SW 1271 (cell line): Measurements from ENCODE around the gene EDIL3.
A peak's percentile ranks its signal among the peaks of the same experiment; 100 is the strongest.

Experiments
- DNase-seq, 2 experiments: peaks; one replicate each; lab custom pipeline; 2025; lab: John Stamatoyannopoulos, UW

EDIL3 gene

GRCh38 chr5:84259283-84260045, 125.2 kb downstream of the EDIL3 start:
- DNase-seq = no peak

- DNase-seq = no peak
Measured at GRCh38 chr5:84257061-84257460, 127.6 kb downstream of the EDIL3 start.

- peak in 1 of 2 experiments; percentile 37 for DNase-seq
Measured at GRCh38 chr5:84255315-84255714, 129.4 kb downstream of the EDIL3 start.

GRCh38 chr5:84253946-84254345, 130.7 kb downstream of the EDIL3 start:
- DNase-seq = no peak

GRCh38 chr5:84251503-84251902, 133.2 kb downstream of the EDIL3 start:
- no peak for DNase-seq

- DNase-seq = peak in 1 of 2 experiments; percentile 48
Measured at GRCh38 chr5:84249918-84250630, 134.6 kb downstream of the EDIL3 start.

- DNase-seq = no peak
Measured at GRCh38 chr5:84248013-84248412, 136.7 kb downstream of the EDIL3 start.

GRCh38 chr5:84242286-84242685, 142.4 kb downstream of the EDIL3 start:
- no peak for DNase-seq

GRCh38 chr5:84239494-84239893, 145.2 kb downstream of the EDIL3 start:
- DNase-seq = peak in 1 of 2 experiments; percentile 23

- DNase-seq = no peak
Measured at GRCh38 chr5:84237126-84237525, 147.6 kb downstream of the EDIL3 start.

- DNase-seq = no peak
Measured at GRCh38 chr5:84231433-84231832, 153.2 kb downstream of the EDIL3 start.

- DNase-seq = no peak
Measured at GRCh38 chr5:84229045-84229444, 155.6 kb downstream of the EDIL3 start.

GRCh38 chr5:84228266-84228665, 156.4 kb downstream of the EDIL3 start:
- DNase-seq = no peak

GRCh38 chr5:84227236-84227635, 157.4 kb downstream of the EDIL3 start:
- DNase-seq = no peak

GRCh38 chr5:84218546-84218945, 166.1 kb downstream of the EDIL3 start:
- no peak for DNase-seq

- no peak for DNase-seq
Measured at GRCh38 chr5:84215521-84215920, 169.2 kb downstream of the EDIL3 start.

GRCh38 chr5:84213861-84214260, 170.8 kb downstream of the EDIL3 start:
- DNase-seq = no peak

GRCh38 chr5:84213212-84213611, 171.5 kb downstream of the EDIL3 start:
- no peak for DNase-seq

GRCh38 chr5:84204772-84205171, 179.9 kb downstream of the EDIL3 start:
- DNase-seq = no peak

- DNase-seq = no peak
Measured at GRCh38 chr5:84202136-84202535, 182.5 kb downstream of the EDIL3 start.

GRCh38 chr5:84197538-84197937, 187.1 kb downstream of the EDIL3 start:
- no peak for DNase-seq

GRCh38 chr5:84191281-84191680, 193.4 kb downstream of the EDIL3 start:
- DNase-seq = no peak

GRCh38 chr5:84184857-84185256, 199.8 kb downstream of the EDIL3 start:
- no peak for DNase-seq
